Lower leg skin (tissue), 4 donors: ENCODE measurements around the gene ANXA8. TPM values are rescaled to one million over a fixed set of nuclear protein-coding genes. Genes with fewer than 3 reads are reported as not detected.
"Not testable (repeated sequence)": the region's sequence is repeated elsewhere in the genome, so short reads cannot be mapped to it uniquely, and the experiment has no call there.

Source experiments
- DNase-seq, 2 donors: peaks; one replicate each; pipeline ENCODE4 v3.0.0-alpha.2; 2019; ENCODE audit warnings: low spot score in 2 of 2
- H3K4me3 ChIP-seq: fragments of 200-600 bp; sonication (generic); 2 replicates; pipeline ENCODE4 v1.5.1; 2017; ENCODE audit warnings: mild to moderate bottlenecking, low read depth; ENCODE audit not compliant: poor library complexity, severe bottlenecking
- POLR2A ChIP-seq, 2 donors: fragments of 450-650 bp; IDR thresholded peaks; one replicate each; pipeline ENCODE4 v1.6.1; 2016 to 2017; ENCODE audit warnings: antibody characterized with exemption in 2 of 2, mild to moderate bottlenecking in 1 of 2, moderate library complexity in 1 of 2
- WGBS, 2 donors: methylation state at CpG; one replicate each; pipeline ENCODE4 v1.1.5; 2018; 5-methylcytosine and 5-hydroxymethylcytosine counted together
- intact Hi-C: fragments of 100-400 bp; cut with DNase I; formaldehyde crosslinking; loops from one replicate; pipeline ENCODE4 v1.15.0; 2023; ENCODE audit warnings: low total_unique reads
- total RNA-seq, 4 donors: library from RNA; depleted of rRNA; stranded (reverse); fragments of >200 nt; gene quantifications; one replicate each; pipeline ENCODE4 v1.1.0, GENCODE V29; 2016
- TF ChIP-seq, protein P1 (sequence below), 3 donors: fragments of 450-650 bp; IDR thresholded peaks; one replicate each; pipeline ENCODE4 v1.5.1; 2016; ENCODE audit warnings: antibody characterized with exemption in 3 of 3, mild to moderate bottlenecking in 3 of 3, moderate library complexity in 2 of 3

The ANXA8 gene
- total RNA-seq, 4 donors from 2014 or later, result 94.1 to 198 (median 139) TPM

DNA sequence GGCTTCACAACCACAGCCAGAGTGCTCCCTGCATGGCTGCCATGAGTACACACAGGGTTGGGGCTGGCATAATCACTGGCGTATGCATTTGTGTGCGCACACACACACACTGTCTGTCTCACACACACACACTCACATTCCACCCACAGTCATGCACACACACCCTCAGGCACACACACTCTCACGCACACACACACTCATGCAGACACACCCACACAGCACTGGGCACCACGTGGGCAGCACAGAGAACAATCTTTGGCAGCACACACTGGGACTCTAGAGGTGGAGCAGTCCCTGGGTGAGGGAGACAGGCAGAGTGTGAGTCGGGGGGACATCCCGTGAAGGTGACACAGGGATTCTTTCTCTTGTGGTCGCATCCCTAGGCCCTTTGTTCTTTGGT, 10.4 kb downstream of the ANXA8 start:
- DNase-seq, intact Hi-C loops, H3K4me3 ChIP-seq: not testable (repeated sequence)
- no CpG with 5 or more reads among the region's 7 CpGs for WGBS, 2 donors

DNA sequence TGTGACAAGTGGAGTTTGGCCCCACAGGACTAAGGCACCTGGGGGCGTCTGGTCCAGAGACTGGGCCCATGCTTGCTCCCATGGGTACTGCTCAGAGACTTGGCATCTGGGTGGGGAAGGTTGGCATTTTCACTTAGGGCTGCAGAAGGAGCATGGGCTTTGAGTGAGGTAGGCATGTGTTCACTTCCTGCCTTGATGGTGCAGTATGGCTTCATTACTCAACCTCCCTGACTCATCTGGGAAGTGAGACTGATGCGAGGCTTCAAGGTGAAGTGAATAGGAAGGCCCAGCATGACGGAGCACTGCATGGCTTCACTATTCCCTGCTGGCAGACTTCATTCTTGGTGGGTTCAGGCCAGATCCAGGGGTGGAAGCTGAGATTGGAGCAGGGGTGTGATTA, 11.3 kb downstream of the ANXA8 start:
- no CpG with 5 or more reads among the region's 3 CpGs for WGBS, 2 donors
- intact Hi-C loops, DNase-seq, H3K4me3 ChIP-seq: not testable (repeated sequence)

DNA sequence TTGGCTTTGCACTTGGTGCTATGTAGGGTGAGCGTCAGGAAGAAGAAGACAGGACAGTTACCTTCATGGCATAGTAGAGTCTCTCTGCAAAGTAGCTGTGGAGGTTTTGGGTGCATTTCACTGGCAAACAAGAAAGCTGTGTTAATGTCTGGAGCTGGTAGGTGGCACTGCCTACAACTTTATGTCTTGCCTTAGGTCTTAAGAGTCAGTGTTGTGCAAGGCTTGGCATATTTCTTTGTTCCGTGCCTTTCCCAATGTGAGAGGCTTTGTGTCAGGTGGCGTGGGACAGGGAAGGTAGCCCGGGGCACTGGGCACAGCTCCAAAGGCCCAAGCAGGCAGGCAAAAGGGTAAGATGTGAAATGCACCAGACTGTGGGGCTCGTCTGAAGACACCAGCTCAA, 11.8 kb downstream of the ANXA8 start:
- DNase-seq, intact Hi-C loops, H3K4me3 ChIP-seq: not testable (repeated sequence)
- WGBS, 2 donors, result no CpG with 5 or more reads among the region's 5 CpGs

DNA sequence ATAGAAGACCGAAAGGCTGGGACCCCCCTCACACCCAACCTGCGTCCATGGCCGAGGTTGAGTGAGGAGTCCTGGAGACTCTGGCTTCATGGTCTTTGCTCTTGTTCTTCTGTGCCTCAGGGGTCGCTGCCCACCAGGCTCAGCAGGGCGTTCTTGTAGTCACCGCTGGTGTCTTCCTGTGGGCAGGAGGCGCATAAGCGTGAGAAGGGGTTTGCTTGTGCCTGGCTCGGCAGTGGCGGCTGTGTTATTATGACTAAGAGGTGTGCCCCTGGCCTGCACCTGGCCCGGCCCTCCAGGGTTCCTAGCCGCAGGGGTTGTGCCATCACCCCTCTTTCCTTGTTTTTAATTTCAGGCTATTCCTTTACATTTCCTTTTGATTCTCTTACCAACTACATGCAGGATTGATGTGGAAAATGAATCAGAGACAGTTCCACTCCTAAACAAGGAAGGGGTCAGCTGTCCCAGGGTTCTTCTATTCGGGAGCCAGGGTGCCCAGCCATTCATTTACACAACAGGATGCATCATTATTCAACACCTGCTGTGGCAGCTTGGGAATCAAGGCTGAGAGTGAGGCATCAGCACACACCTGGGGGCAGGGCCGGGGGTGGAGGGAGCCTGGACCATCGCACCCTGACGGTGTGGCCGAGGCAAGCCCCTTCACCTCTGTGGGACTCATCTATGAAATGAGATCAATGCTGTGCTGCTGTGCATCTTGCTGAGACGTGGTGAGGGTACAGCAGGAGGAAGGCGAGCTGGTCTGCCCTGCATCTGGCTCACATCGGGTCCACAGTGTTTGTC, 15.0 kb downstream of the ANXA8 start:
- DNase-seq, H3K4me3 ChIP-seq, intact Hi-C loops: not testable (repeated sequence)
- WGBS, 2 donors, result 86 to 94% methylated on average over 9 to 11 of the region's 20 CpGs

DNA sequence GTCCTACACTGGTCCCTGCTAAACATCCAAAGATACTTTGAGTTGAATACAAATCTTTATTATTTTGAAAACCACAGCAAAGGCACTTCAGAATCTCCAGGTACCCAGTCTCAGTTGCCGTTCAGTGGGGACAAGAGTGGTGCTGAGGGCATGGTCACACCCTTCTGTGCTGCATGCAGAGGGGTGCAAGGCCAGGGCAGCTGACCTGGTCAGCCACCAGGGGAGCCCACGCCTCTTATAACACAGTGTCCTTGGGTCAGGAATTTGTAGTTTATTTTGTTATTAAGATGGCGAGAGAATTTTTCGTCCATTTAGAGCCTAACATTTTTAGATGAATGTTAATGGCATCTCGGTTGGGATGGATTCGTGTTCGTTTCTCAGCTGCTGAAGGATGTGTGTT, 16.0 kb downstream of the ANXA8 start:
- 92 to 96% methylated on average over 5 of the region's 7 CpGs for WGBS, 2 donors
- intact Hi-C loops, DNase-seq, H3K4me3 ChIP-seq: not testable (repeated sequence)

DNA sequence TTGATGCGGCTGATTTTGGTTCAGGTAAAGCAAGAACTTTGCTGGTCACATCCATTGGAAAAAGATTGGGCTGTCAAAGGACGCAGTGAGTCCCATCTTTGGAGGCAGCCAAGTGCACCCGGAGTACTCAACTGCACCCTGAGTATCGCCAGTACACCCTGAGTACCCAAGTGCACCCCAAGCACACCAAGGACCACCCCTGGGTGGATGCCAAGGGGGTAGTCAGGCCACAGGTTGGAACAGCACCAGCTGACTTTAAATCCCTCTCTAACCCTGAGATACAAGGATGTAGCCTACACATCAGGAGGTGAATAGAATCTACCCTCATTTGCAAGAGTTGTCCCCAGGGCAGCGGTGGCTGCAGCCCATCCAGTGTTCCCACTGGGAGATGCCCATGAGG, 16.5 kb downstream of the ANXA8 start:
- H3K4me3 ChIP-seq, DNase-seq, intact Hi-C loops: not testable (repeated sequence)
- WGBS, 2 donors, result 95% methylated on average over 4 of the region's 5 CpGs

DNA sequence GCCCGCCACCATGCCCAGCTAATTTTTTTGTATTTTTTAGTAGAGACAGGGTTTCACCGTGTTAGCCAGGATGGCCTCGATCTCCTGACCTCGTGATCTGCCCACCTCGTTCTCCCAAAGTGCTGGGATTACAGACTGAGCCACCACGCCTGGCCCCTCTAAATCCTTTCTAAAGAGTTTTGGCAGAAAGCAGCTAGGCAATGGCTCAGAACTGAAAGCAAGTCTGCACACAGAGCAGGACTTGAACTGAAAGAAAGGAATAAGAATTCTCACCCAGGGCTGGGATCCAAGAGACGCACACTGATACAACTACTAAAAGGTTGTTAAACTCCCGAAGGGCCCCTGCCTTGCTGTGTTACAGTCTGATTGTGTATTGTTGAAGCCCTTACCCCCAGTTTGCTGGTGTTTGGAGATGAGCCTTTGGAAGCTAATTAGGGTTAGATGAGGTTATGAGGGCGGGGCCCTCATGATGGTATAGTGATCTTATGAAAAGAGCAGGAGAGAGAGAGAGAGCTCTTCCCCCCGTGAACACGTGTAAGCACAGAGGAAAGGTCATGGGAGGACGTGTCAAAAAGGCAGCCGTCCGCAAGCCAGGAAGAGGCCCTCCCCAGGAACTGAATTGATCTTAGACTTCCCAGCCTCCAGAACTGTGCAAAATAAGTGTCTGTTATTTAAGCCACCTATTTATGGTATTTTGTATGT, 18.5 kb downstream of the ANXA8 start:
- 47 to 55% methylated on average over 13 to 14 of the region's 14 CpGs for WGBS, 2 donors
- DNase-seq, intact Hi-C loops, H3K4me3 ChIP-seq: not testable (repeated sequence)

DNA sequence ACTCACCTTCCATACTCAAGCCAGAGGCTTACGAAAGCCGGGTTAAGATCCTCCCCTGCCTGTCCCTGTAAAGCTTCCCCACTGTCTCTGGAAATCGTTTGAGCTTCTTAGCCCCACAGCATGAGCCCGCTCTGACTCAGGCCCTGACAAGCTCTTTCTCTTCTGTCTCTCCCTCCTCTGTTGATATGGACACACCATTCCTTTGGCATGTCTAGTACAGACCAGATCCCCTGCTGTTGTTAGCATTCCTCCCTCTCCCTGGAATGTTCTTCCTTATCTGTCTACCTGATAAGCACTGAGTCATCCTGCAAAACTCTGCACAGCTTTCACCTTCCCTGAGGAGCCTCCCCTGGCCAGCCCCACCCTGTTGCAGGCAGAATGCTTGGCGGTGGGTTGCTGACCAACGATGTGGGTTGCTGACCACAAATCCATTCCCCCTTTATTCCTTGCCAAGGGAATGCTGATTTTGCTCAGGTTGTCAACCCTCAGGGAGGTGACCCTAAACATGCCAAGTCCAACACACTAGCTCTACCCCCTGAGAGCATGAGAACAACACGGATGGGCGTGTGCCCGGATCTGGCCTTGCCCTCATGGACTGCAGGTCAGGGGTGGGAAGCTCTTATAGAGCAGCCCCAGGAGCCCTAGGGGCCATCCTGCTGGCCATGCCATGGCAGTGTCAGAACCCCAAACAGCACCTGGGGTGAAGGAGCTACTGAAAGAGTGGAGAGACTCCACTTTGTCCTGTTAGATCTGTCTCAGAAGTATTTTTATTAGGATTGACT, 21.1 kb downstream of the ANXA8 start:
- no CpG with 5 or more reads among the region's 9 CpGs for WGBS, 2 donors
- H3K4me3 ChIP-seq, intact Hi-C loops, DNase-seq: not testable (repeated sequence)

DNA sequence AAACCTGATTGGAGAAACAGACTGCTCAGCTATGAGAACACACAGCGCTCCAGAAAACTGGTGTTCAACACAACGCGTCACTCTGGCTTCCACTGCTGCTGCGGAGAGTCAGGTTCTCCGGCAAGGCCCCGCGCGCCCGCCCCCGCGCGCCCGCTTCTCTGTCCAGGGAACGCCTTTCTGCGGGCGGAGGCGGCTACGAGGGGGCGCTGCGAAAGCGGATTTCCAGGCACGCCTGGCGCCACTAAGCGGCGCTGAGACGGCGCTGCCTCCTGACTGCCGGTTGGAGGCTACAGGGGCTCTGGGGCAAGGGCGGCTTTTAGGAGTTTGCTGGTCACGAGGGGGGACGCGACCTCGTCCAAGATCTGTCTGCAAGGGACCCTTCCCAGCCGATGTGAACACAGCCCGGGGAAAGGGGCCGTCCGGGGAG, 22.6 kb downstream of the ANXA8 start:
- H3K4me3 ChIP-seq, intact Hi-C loops, DNase-seq: not testable (repeated sequence)
- 1 to 2% methylated on average over 8 to 14 of the region's 37 CpGs for WGBS, 2 donors

DNA sequence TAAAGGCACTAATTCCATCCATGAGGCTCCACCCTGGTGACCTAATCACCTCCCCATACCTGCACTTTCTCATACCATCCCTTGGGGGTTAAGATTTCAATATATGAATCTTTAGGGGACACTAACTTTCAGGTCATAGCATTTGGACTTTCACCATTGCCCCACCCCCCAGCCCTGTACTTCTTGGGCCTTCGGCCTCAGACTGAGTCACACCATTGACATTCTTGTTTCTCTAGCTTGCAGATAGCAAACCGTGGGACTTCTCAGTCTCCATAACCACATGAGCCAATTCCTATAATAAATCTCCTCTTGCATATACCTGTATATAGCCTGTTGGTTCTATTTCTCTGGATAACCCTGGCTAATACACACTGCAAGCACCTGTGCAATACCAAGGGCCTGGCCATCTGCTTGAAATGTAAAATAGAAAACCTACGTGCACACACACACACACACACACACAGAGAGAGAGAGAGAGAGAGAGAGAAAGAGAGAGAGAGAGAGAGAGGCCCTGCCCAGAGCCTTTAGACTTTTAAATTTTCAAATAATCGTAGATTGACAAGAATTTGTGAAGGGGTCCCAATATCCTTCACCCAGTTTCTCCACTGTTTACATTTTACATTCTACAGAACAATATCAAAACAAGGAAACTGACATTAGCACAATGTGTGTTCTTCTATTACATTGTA, 25.3 kb downstream of the ANXA8 start:
- no peak overlapping the region for H3K4me3 ChIP-seq
- DNase-seq, result peak in 1 of 2 donors; percentile 66
- TF ChIP-seq POLR2A (IDR thresholded peaks at IDR 0.05), result no peak
- TF ChIP-seq, protein P1, sequence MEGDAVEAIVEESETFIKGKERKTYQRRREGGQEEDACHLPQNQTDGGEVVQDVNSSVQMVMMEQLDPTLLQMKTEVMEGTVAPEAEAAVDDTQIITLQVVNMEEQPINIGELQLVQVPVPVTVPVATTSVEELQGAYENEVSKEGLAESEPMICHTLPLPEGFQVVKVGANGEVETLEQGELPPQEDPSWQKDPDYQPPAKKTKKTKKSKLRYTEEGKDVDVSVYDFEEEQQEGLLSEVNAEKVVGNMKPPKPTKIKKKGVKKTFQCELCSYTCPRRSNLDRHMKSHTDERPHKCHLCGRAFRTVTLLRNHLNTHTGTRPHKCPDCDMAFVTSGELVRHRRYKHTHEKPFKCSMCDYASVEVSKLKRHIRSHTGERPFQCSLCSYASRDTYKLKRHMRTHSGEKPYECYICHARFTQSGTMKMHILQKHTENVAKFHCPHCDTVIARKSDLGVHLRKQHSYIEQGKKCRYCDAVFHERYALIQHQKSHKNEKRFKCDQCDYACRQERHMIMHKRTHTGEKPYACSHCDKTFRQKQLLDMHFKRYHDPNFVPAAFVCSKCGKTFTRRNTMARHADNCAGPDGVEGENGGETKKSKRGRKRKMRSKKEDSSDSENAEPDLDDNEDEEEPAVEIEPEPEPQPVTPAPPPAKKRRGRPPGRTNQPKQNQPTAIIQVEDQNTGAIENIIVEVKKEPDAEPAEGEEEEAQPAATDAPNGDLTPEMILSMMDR (IDR thresholded peaks at IDR 0.05), result no peak
- intact Hi-C loops, result no loop called here
- 74 to 83% methylated on average over 4 of the region's 4 CpGs for WGBS, 2 donors
